ENCODE results near the gene BNIP3. TPM values are rescaled to one million over a fixed set of nuclear protein-coding genes. Genes with fewer than 3 reads are reported as not detected.

Gene BNIP3
- total RNA-seq, 1 experiment from 2014 or later: 163 TPM

- in situ Hi-C loops (cut with HindIII; ENCODE audit: low pct_unique_long_range_greater_than_20kb, low sequenced_read_pairs): no loop called here
Observed at GRCh38 chr10:131944976-131945695, 36.6 kb downstream of the BNIP3 start.

GRCh38 chr10:131944412-131944811 is 37.3 kb downstream of the BNIP3 start:
- no peak for DNase-seq (ENCODE audit: low read depth, low spot score)
- in situ Hi-C loops (cut with HindIII; ENCODE audit: low pct_unique_long_range_greater_than_20kb, low sequenced_read_pairs): no loop called here

More at GRCh38 chr10:131944976-131945695, 36.6 kb downstream of the BNIP3 start:
- no peak for DNase-seq (ENCODE audit: low read depth, low spot score)

- in situ Hi-C loops (cut with HindIII; ENCODE audit: low pct_unique_long_range_greater_than_20kb, low sequenced_read_pairs): no loop called here
- DNase-seq (ENCODE audit: low read depth, low spot score): peak; percentile 55
Observed at GRCh38 chr10:131943021-131943814, 38.5 kb downstream of the BNIP3 start.

GRCh38 chr10:131942455-131942854 is 39.3 kb downstream of the BNIP3 start:
- DNase-seq (ENCODE audit: low read depth, low spot score): no peak

GRCh38 chr10:131938681-131939080 is 43.0 kb downstream of the BNIP3 start:
- in situ Hi-C loops (cut with HindIII; ENCODE audit: low pct_unique_long_range_greater_than_20kb, low sequenced_read_pairs): no loop called here
- DNase-seq (ENCODE audit: low read depth, low spot score): no peak

More at GRCh38 chr10:131942455-131942854, 39.3 kb downstream of the BNIP3 start:
- in situ Hi-C loops (cut with HindIII; ENCODE audit: low pct_unique_long_range_greater_than_20kb, low sequenced_read_pairs): no loop called here

GRCh38 chr10:131937836-131938235 is 43.9 kb downstream of the BNIP3 start:
- in situ Hi-C loops (cut with HindIII; ENCODE audit: low pct_unique_long_range_greater_than_20kb, low sequenced_read_pairs): no loop called here
- no peak for DNase-seq (ENCODE audit: low read depth, low spot score)

GRCh38 chr10:131936736-131937135 is 45.0 kb downstream of the BNIP3 start:
- in situ Hi-C loops (cut with HindIII; ENCODE audit: low pct_unique_long_range_greater_than_20kb, low sequenced_read_pairs): no loop called here
- no peak for DNase-seq (ENCODE audit: low read depth, low spot score)

GRCh38 chr10:131936294-131936693 is 45.4 kb downstream of the BNIP3 start:
- no peak for DNase-seq (ENCODE audit: low read depth, low spot score)
- in situ Hi-C loops (cut with HindIII; ENCODE audit: low pct_unique_long_range_greater_than_20kb, low sequenced_read_pairs): no loop called here

GRCh38 chr10:131935260-131935659 is 46.5 kb downstream of the BNIP3 start:
- in situ Hi-C loops (cut with HindIII; ENCODE audit: low pct_unique_long_range_greater_than_20kb, low sequenced_read_pairs): no loop called here
- DNase-seq (ENCODE audit: low read depth, low spot score): no peak

- DNase-seq (ENCODE audit: low read depth, low spot score): no peak
- in situ Hi-C loops (cut with HindIII; ENCODE audit: low pct_unique_long_range_greater_than_20kb, low sequenced_read_pairs): no loop called here
Observed at GRCh38 chr10:131934769-131935168, 47.0 kb downstream of the BNIP3 start.

GRCh38 chr10:131933696-131934086 is 48.0 kb downstream of the BNIP3 start:
- in situ Hi-C loops (cut with HindIII; ENCODE audit: low pct_unique_long_range_greater_than_20kb, low sequenced_read_pairs): no loop called here
- DNase-seq (ENCODE audit: low read depth, low spot score): no peak

- in situ Hi-C loops (cut with HindIII; ENCODE audit: low pct_unique_long_range_greater_than_20kb, low sequenced_read_pairs): no loop called here
- DNase-seq (ENCODE audit: low read depth, low spot score): no peak
Observed at GRCh38 chr10:131933016-131933695, 48.6 kb downstream of the BNIP3 start.

GRCh38 chr10:131931981-131932380 is 49.7 kb downstream of the BNIP3 start:
- in situ Hi-C loops (cut with HindIII; ENCODE audit: low pct_unique_long_range_greater_than_20kb, low sequenced_read_pairs): no loop called here
- DNase-seq (ENCODE audit: low read depth, low spot score): no peak

GRCh38 chr10:131930586-131931330 is 51.0 kb downstream of the BNIP3 start:
- no peak for DNase-seq (ENCODE audit: low read depth, low spot score)
- in situ Hi-C loops (cut with HindIII; ENCODE audit: low pct_unique_long_range_greater_than_20kb, low sequenced_read_pairs): no loop called here

- in situ Hi-C loops (cut with HindIII; ENCODE audit: low pct_unique_long_range_greater_than_20kb, low sequenced_read_pairs): no loop called here
- no peak for DNase-seq (ENCODE audit: low read depth, low spot score)
Observed at GRCh38 chr10:131930150-131930549, 51.6 kb downstream of the BNIP3 start.

GRCh38 chr10:131929122-131929845 is 52.4 kb downstream of the BNIP3 start:
- DNase-seq (ENCODE audit: low read depth, low spot score): no peak
- in situ Hi-C loops (cut with HindIII; ENCODE audit: low pct_unique_long_range_greater_than_20kb, low sequenced_read_pairs): no loop called here
